Measurements from ENCODE around the gene F11R. TPM values are rescaled to one million over a fixed set of nuclear protein-coding genes. Genes with fewer than 3 reads are reported as not detected.
A peak's percentile ranks its signal among the peaks of the same experiment; 100 is the strongest.

F11R gene
- total and polyA plus RNA-seq, 2 of the 13 experiments (the other 11 are each of a cell fraction or from before 2014, with no cell fraction given), result 95.8 to 105 TPM

DNA sequence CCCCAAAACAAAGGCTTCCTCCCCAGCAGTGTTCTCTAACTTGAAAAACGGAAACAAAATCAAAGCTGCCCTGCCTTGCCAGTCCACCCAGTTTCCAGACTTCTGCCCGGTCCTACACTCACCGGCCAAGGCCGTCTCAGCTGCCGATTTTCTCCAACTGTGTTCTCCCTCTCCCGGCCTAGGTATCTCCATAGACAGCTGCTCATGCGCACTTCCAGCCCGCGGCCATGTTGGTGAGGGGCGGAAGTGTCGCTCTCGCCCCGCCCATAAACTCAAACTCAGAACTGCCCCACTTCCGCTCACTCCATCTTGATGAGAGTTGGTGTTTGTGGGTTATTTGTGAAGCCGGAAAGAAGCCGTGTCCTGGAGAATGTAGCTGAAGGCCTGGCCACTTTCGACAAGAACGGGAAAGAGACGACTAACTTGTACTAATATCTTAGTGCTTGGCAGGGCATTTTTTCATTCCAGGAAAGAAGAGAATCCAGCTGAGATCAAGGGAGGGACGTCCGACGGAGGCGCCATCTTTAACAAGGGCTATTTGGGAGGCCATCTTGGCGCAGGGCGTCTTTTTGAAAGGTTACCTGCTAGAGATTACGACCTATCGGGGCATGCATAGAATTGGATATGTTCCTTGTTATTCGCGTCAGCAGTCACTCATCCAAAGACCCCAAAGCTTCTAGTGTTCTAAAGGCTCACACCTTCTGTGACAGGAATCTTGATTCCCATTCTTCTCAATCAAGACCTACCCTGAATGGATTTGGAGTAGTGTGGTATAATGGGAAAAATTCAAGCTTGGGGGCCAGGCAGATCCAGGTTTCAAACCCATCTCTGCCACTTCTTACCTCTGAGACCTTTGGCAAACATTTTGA, 25.0 kb upstream of the F11R start, which contains the start of gene USF1 (continued):
- TF ChIP-seq MTF2 (CRISPR knock-in tag; IDR thresholded peaks at IDR 0.05; ENCODE audit: borderline replicate concordance), result peak; percentile 72; the same call in 1 of the 2 replicates
- no peak; the same call in 1 of the 2 replicates for TF ChIP-seq ZNF253 (CRISPR knock-in tag; IDR thresholded peaks at IDR 0.05; ENCODE audit: borderline replicate concordance)
- no peak for TF ChIP-seq ZC3H13 (CRISPR knock-in tag; IDR thresholded peaks at IDR 0.05)
- TF ChIP-seq ZEB1 (IDR thresholded peaks at IDR 0.05; ENCODE audit: insufficient replicate concordance, low read depth), result peak; percentile 69
- no peak for TF ChIP-seq SRSF4 (IDR thresholded peaks at IDR 0.05; ENCODE audit: low read depth, low read length, poor library complexity, severe bottlenecking)
- no peak for TF ChIP-seq ARHGAP35 (CRISPR knock-in tag; IDR thresholded peaks at IDR 0.05; ENCODE audit: borderline replicate concordance)
- TF ChIP-seq GATA4 (IDR thresholded peaks at IDR 0.05; ENCODE audit: borderline replicate concordance, low read depth), result peak; percentile 15; the same call in 1 of the 2 replicates
- TF ChIP-seq ZMYM4 (CRISPR knock-in tag; IDR thresholded peaks at IDR 0.05), result peak; percentile 81
- no peak for TF ChIP-seq KLF11 (CRISPR knock-in tag; IDR thresholded peaks at IDR 0.05)
- TF ChIP-seq ZNF484 (CRISPR knock-in tag; IDR thresholded peaks at IDR 0.05; ENCODE audit: borderline replicate concordance, low read depth), result no peak
- TF ChIP-seq ZNF33B (CRISPR knock-in tag; IDR thresholded peaks at IDR 0.05), result 0 out of 2 replicates have a peak, but pooled peaks have one; percentile 24
- TF ChIP-seq, protein P1, sequence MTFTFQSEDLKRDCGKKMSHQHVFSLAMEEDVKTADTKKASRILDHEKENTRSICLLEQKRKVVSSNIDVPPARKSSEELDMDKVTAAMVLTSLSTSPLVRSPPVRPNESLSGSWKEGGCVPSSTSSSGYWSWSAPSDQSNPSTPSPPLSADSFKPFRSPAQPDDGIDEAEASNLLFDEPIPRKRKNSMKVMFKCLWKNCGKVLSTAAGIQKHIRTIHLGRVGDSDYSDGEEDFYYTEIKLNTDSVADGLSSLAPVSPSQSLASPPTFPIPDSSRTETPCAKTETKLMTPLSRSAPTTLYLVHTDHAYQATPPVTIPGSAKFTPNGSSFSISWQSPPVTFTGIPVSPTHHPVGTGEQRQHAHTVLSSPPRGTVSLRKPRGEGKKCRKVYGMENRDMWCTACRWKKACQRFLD (CRISPR knock-in tag; IDR thresholded peaks at IDR 0.05; ENCODE audit: borderline replicate concordance), result no peak
- TF ChIP-seq, protein P2, sequence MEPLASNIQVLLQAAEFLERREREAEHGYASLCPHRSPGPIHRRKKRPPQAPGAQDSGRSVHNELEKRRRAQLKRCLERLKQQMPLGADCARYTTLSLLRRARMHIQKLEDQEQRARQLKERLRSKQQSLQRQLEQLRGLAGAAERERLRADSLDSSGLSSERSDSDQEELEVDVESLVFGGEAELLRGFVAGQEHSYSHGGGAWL (CRISPR knock-in tag; IDR thresholded peaks at IDR 0.05), result no peak
- 0 out of 2 replicates have a peak, but pooled peaks have one; percentile 42 for TF ChIP-seq PAX8 (CRISPR knock-in tag; IDR thresholded peaks at IDR 0.05; ENCODE audit: borderline replicate concordance)
- TF ChIP-seq POLR2G (IDR thresholded peaks at IDR 0.05; ENCODE audit: low read depth, low read length), result peak; percentile 93
- TF ChIP-seq SIN3B (IDR thresholded peaks at IDR 0.05; ENCODE audit: low read length), result no peak
- TF ChIP-seq NR2F6 (IDR thresholded peaks at IDR 0.05), result no peak
- TF ChIP-seq NR2F6 (CRISPR knock-in tag; IDR thresholded peaks at IDR 0.05), result peak; percentile 28; the same call in 1 of the 2 replicates
- TF ChIP-seq ZNF781 (CRISPR knock-in tag; IDR thresholded peaks at IDR 0.05; ENCODE audit: borderline replicate concordance, not compliant biosample characterization), result no peak
- TF ChIP-seq ZNF670 (CRISPR knock-in tag; IDR thresholded peaks at IDR 0.05; ENCODE audit: borderline replicate concordance), result no peak
- TF ChIP-seq MED8 (CRISPR knock-in tag; IDR thresholded peaks at IDR 0.05; ENCODE audit: insufficient replicate concordance), result peak; percentile 47
- TF ChIP-seq, protein P3, sequence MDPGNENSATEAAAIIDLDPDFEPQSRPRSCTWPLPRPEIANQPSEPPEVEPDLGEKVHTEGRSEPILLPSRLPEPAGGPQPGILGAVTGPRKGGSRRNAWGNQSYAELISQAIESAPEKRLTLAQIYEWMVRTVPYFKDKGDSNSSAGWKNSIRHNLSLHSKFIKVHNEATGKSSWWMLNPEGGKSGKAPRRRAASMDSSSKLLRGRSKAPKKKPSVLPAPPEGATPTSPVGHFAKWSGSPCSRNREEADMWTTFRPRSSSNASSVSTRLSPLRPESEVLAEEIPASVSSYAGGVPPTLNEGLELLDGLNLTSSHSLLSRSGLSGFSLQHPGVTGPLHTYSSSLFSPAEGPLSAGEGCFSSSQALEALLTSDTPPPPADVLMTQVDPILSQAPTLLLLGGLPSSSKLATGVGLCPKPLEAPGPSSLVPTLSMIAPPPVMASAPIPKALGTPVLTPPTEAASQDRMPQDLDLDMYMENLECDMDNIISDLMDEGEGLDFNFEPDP (CRISPR knock-in tag; conservative IDR thresholded peaks at IDR 0.05), result no peak
- no peak for TF ChIP-seq ZNF878 (CRISPR knock-in tag; IDR thresholded peaks at IDR 0.05)
- TF ChIP-seq, protein P4, sequence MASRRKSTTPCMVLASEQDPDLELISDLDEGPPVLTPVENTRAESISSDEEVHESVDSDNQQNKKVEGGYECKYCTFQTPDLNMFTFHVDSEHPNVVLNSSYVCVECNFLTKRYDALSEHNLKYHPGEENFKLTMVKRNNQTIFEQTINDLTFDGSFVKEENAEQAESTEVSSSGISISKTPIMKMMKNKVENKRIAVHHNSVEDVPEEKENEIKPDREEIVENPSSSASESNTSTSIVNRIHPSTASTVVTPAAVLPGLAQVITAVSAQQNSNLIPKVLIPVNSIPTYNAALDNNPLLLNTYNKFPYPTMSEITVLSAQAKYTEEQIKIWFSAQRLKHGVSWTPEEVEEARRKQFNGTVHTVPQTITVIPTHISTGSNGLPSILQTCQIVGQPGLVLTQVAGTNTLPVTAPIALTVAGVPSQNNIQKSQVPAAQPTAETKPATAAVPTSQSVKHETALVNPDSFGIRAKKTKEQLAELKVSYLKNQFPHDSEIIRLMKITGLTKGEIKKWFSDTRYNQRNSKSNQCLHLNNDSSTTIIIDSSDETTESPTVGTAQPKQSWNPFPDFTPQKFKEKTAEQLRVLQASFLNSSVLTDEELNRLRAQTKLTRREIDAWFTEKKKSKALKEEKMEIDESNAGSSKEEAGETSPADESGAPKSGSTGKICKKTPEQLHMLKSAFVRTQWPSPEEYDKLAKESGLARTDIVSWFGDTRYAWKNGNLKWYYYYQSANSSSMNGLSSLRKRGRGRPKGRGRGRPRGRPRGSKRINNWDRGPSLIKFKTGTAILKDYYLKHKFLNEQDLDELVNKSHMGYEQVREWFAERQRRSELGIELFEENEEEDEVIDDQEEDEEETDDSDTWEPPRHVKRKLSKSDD (CRISPR knock-in tag; IDR thresholded peaks at IDR 0.05; ENCODE audit: low read depth), result peak; percentile 93; the same call in 1 of the 2 replicates

All from HepG2 (cell line).